DND-41 (cell line): Measurements from ENCODE around the gene RNASET2.

Experiments
- ATAC-seq: fragments of 200-7000 bp; cut with Tn5 transposase; 3 replicates; pipeline ENCODE4 v1.9.1; 2021; ENCODE audit warnings: low read depth; ENCODE audit not compliant: insufficient read depth
- DNase-seq: peaks from one replicate; pipeline ENCODE4 v3.0.0-alpha.2; 2020
- H2AFZ ChIP-seq: 2 replicates; pipeline ENCODE4 v1.6.0; 2012; ENCODE audit warnings: low read depth, low read length
- H3K27ac ChIP-seq: 2 replicates; pipeline ENCODE4 v1.5.1; 2012; ENCODE audit warnings: low read length, inconsistent platforms
- H3K27me3 ChIP-seq: fragments of 200-600 bp; sonication (generic); 2 replicates; pipeline ENCODE4 v1.6.0; 2012; ENCODE audit warnings: low read length, mild to moderate bottlenecking, inconsistent platforms; ENCODE audit not compliant: insufficient read depth, poor library complexity
- H3K36me3 ChIP-seq: 2 replicates; pipeline ENCODE4 v1.5.1; 2012; ENCODE audit warnings: low read length, inconsistent platforms; ENCODE audit not compliant: insufficient read depth
- H3K4me1 ChIP-seq: 2 replicates; pipeline ENCODE4 v1.5.1; 2012; ENCODE audit warnings: mild to moderate bottlenecking, low read length; ENCODE audit not compliant: insufficient read depth
- H3K4me2 ChIP-seq: 2 replicates; pipeline ENCODE4 v1.6.0; 2012; ENCODE audit warnings: mild to moderate bottlenecking, moderate library complexity, low read length, inconsistent platforms; ENCODE audit not compliant: insufficient read depth
- H3K4me3 ChIP-seq, 2 experiments: fragments of 200-600 bp in 1 of 2; shearing (Covaris generic) in 1 of 2; 2 replicates each; pipeline ENCODE4 v1.5.1; 2012 to 2016; ENCODE audit warnings: inconsistent platforms in 2 of 2, low read length in 2 of 2, mild to moderate bottlenecking in 2 of 2, low read depth in 1 of 2, moderate library complexity in 1 of 2
- H3K79me2 ChIP-seq: 2 replicates; pipeline ENCODE4 v1.6.0; 2012; ENCODE audit warnings: low read length, inconsistent platforms; ENCODE audit not compliant: insufficient read depth
- H3K9ac ChIP-seq: 2 replicates; pipeline ENCODE4 v1.6.0; 2012; ENCODE audit warnings: low read depth, mild to moderate bottlenecking, inconsistent platforms, low read length, moderate library complexity
- H3K9me3 ChIP-seq: 2 replicates; pipeline ENCODE4 v1.5.1; 2012; ENCODE audit warnings: low read length, moderate library complexity, mild to moderate bottlenecking, inconsistent platforms; ENCODE audit not compliant: insufficient read depth, severe bottlenecking
- H4K20me1 ChIP-seq: 2 replicates; pipeline ENCODE4 v1.6.0; 2012; ENCODE audit warnings: low read length; ENCODE audit not compliant: insufficient read depth
- EZH2 ChIP-seq: IDR thresholded peaks from 3 replicates; pipeline ENCODE4 v1.6.1; 2012; ENCODE audit warnings: borderline replicate concordance, low read depth, mild to moderate bottlenecking, moderate library complexity, low read length, inconsistent platforms; ENCODE audit not compliant: severe bottlenecking
- TF ChIP-seq, protein P1 (sequence below): IDR thresholded peaks from 2 replicates; pipeline ENCODE4 v1.5.1; 2012; ENCODE audit warnings: borderline replicate concordance, low read length, moderate library complexity, mild to moderate bottlenecking; ENCODE audit not compliant: poor library complexity, severe bottlenecking; ENCODE audit errors: extremely low read depth

Gene RNASET2

DNA sequence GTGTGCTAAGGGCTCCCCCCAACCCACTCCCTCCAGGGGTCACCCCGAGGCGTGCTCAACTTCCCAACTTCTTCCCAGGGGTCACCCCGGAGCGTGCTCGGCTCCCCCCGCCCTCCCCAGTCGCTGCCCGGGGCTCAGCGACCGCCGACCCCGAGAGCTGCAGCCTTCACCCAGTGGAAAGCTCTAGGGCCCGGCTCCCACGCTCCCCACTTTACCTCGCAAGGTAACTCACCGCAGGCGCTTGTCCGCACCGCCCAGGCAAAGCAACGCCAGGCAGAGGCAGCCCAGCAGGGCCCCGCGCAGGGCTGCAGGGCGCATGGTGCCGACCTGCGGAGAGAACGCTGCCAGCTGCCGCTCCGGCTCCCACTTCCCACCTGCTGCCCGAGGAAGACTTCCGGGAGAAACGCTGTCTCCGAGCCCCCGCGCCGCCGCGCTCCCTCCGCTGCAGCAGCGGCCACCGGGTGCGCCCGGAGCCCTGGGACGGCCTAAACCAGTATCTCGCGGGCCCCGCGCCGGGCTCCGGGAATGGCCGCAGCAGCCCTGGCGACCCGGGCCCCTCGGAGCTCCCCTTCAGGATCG, 396 bp downstream of the RNASET2 start:
- peaks cover 5% of the 10 kb centered on the region for H3K36me3 ChIP-seq
- H3K79me2 ChIP-seq: peaks cover 9% of the 10 kb centered on the region
- H4K20me1 ChIP-seq: peaks cover 9% of the 10 kb centered on the region; the same call in 1 of the 2 replicates
- ATAC-seq (peak; percentile 60), DNase-seq (peak; percentile 58)
- H2AFZ ChIP-seq: peak overlapping the region; percentile 89
- H3K4me3 ChIP-seq: peak overlapping the region; percentile 66 to 94
- peaks cover 51% of the 10 kb centered on the region for H3K4me1 ChIP-seq
- no peaks in the 10 kb centered on the region for H3K9me3 ChIP-seq
- TF ChIP-seq EZH2: no peak
- TF ChIP-seq, protein P1, sequence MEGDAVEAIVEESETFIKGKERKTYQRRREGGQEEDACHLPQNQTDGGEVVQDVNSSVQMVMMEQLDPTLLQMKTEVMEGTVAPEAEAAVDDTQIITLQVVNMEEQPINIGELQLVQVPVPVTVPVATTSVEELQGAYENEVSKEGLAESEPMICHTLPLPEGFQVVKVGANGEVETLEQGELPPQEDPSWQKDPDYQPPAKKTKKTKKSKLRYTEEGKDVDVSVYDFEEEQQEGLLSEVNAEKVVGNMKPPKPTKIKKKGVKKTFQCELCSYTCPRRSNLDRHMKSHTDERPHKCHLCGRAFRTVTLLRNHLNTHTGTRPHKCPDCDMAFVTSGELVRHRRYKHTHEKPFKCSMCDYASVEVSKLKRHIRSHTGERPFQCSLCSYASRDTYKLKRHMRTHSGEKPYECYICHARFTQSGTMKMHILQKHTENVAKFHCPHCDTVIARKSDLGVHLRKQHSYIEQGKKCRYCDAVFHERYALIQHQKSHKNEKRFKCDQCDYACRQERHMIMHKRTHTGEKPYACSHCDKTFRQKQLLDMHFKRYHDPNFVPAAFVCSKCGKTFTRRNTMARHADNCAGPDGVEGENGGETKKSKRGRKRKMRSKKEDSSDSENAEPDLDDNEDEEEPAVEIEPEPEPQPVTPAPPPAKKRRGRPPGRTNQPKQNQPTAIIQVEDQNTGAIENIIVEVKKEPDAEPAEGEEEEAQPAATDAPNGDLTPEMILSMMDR: no peak
- no peaks in the 10 kb centered on the region for H3K27me3 ChIP-seq
- peak overlapping the region; percentile 98 for H3K4me2 ChIP-seq
- H3K9ac ChIP-seq: peak overlapping the region; percentile 91
- H3K27ac ChIP-seq: peak overlapping the region; percentile 64

DNA sequence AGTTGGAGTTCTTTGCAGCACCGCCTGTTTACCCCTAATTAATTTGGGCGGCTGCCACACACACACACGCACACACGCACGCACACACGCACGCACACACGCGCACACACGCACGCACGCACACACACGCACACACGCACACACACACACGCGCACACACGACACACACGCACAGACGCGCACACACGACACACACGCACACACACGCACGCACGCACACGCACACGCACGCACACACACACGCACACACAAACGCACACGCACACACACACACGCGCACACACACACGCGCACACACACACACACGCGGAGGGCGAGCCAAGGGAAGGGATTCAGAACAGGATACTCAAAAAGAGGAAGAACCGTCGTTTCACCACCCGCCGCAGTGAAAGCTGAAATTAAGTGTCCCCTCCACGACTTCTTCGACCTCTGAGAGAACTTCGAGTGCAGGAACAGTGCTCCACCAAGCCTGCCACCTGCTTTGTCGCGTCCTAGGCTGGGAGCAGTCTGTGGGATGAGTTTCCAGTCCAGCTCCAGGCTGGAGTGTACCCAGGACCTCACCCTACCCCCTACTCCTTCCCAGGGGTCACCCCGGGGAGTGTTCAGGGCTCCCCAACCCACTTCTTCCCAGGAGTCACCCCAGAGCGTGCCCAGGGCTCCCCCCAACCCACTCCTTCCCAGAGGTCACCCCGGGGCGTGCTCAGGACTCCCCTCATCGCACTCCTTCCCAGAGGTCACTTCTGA, 1.1 kb downstream of the RNASET2 start:
- peaks cover 51% of the 10 kb centered on the region for H3K4me1 ChIP-seq
- H3K4me3 ChIP-seq: peak overlapping the region; percentile 66 to 94
- peak overlapping the region; percentile 64; the same call in 1 of the 2 replicates for H3K27ac ChIP-seq
- peaks cover 9% of the 10 kb centered on the region for H3K79me2 ChIP-seq
- H3K9ac ChIP-seq: peak overlapping the region; percentile 91
- H4K20me1 ChIP-seq: peaks cover 9% of the 10 kb centered on the region; the same call in 1 of the 2 replicates
- peaks cover 5% of the 10 kb centered on the region for H3K36me3 ChIP-seq
- H3K27me3 ChIP-seq: no peaks in the 10 kb centered on the region
- no peaks in the 10 kb centered on the region for H3K9me3 ChIP-seq
- peak overlapping the region; percentile 98 for H3K4me2 ChIP-seq
- H2AFZ ChIP-seq: peak overlapping the region; percentile 89
- ATAC-seq (no peak), DNase-seq (peak; percentile 24)
- no peak for TF ChIP-seq EZH2
- TF ChIP-seq, protein P1: no peak

DNA sequence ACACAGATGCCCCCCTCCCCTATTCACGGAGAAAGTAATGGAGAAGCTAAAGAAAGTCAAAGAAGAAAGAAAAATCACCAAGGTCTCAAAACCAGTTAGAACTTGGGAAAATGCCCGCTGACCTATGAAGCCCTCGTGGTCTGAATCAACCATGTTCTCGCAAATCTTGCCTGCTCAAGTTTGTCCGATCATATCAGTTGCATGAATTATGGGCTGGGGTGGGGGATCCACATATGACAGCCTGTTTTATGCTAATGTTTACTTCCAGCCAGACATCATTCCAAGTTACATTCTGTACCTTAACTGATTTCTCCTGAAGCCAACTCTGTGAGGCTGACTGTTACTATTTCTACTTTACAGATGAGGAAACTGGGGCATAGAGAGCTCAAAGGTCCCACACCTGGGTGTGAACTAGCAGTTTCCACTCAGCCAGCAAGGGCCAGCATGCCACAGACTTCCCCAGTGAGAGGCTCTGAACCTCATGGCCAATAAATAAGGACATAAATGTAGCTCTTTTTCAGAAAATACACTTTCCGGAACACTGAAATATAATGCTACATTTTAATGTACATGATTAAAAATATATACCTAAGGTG, 2.1 kb downstream of the RNASET2 start:
- Histone ChIP-seq H3K27me3 (no peaks in the 10 kb centered on the region), H3K27ac (no peak overlapping the region), H3K4me2 (no peak overlapping the region), H3K9ac (no peak overlapping the region), H3K36me3 (peaks cover 7% of the 10 kb centered on the region), H3K4me3 (no peak overlapping the region), H3K9me3 (no peaks in the 10 kb centered on the region), H3K79me2 (peaks cover 9% of the 10 kb centered on the region), H2AFZ (no peak overlapping the region), H3K4me1 (peaks cover 42% of the 10 kb centered on the region), H4K20me1 (peaks cover 9% of the 10 kb centered on the region; the same call in 1 of the 2 replicates)
- no peak for ATAC-seq
- no peak for DNase-seq
- TF ChIP-seq, protein P1: no peak
- TF ChIP-seq EZH2: no peak
